SK-N-SH treated with all-trans-retinoic acid at 6 μM for 48 hours (cell line): ENCODE measurements around the gene CFAP61.

Source experiments
- BACH2 ChIP-seq: fragments of 250-450 bp; sonication (Bioruptor Pico); IDR thresholded peaks from 2 replicates; pipeline ENCODE4 v1.9.0; 2021; ENCODE audit warnings: mild to moderate bottlenecking, borderline replicate concordance
- PATZ1 ChIP-seq: fragments of 250-450 bp; sonication (Bioruptor Pico); IDR thresholded peaks from 2 replicates; pipeline ENCODE4 v1.8.0; 2020; ENCODE audit warnings: mild to moderate bottlenecking, moderate library complexity, borderline replicate concordance
- TCF4 ChIP-seq: fragments of 250-450 bp; sonication (Bioruptor Pico); IDR thresholded peaks from 2 replicates; pipeline ENCODE4 v1.8.0; 2021; ENCODE audit warnings: mild to moderate bottlenecking, moderate library complexity, borderline replicate concordance
- TSHZ2 ChIP-seq: fragments of 250-450 bp; sonication (Bioruptor Pico); IDR thresholded peaks from 2 replicates; pipeline ENCODE4 v1.5.0; 2020; ENCODE audit warnings: mild to moderate bottlenecking, moderate library complexity
- ZFP3 ChIP-seq: fragments of 250-450 bp; sonication (Bioruptor Pico); IDR thresholded peaks from 2 replicates; pipeline ENCODE4 v1.5.0; 2020; ENCODE audit warnings: mild to moderate bottlenecking, moderate library complexity
- ZNF565 ChIP-seq: fragments of 450-650 bp; formaldehyde crosslinking; conservative IDR thresholded peaks from 2 replicates; pipeline ENCODE4 v1.5.0; 2020; ENCODE audit warnings: low read depth, mild to moderate bottlenecking, moderate library complexity

DNA sequence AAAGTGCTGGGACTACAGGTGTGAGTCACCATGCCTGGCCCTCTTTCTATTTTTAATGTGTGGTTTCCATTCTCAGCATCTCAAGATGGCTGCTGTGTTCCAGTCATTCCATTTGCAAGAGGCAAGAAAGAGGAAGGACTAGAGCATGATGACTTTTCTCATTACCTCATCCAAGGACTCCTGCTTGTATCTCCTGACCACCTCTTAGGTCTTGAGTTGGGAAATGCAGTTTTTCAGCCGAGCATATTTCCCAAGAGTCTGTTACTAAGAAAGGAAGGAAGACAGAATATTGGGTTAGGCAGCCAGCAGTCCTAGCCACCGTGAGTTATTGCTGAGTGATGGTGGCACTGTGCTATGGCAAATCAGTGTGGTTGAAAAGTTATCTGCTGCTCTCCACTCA lies 207.2 kb downstream of the CFAP61 start:
- no peak for TF ChIP-seq PATZ1
- no peak for TF ChIP-seq TCF4 (CRISPR knock-in tag)
- no peak for TF ChIP-seq ZFP3 (CRISPR knock-in tag)
- TF ChIP-seq BACH2 (CRISPR knock-in tag), result no peak
- TF ChIP-seq TSHZ2, result no peak
- no peak for TF ChIP-seq ZNF565 (CRISPR knock-in tag)
